AG10803 (cell line): ENCODE results near the gene CYLD.

Source experiments
- DNase-seq: peaks from one replicate; pipeline ENCODE4 v3.0.0; 2010; ENCODE audit warnings: low read depth
- H3K4me3 ChIP-seq: 2 replicates; pipeline ENCODE4 v1.5.1; 2011; ENCODE audit warnings: mild to moderate bottlenecking, low read length, control low read depth
- CTCF ChIP-seq: conservative IDR thresholded peaks from 2 replicates; pipeline ENCODE4 v1.5.1; 2011; ENCODE audit warnings: mild to moderate bottlenecking, low read length, control low read depth, inconsistent platforms

The CYLD gene

GRCh38 chr16:50705436-50706110 is 36.3 kb upstream of the CYLD start:
- DNase-seq = no peak
- H3K4me3 ChIP-seq = no peak overlapping the region
- no peak for TF ChIP-seq CTCF

GRCh38 chr16:50706250-50706649 is 35.6 kb upstream of the CYLD start:
- TF ChIP-seq CTCF = no peak
- DNase-seq = no peak
- no peak overlapping the region for H3K4me3 ChIP-seq

GRCh38 chr16:50708373-50709060 is 33.4 kb upstream of the CYLD start:
- DNase-seq = no peak
- no peak overlapping the region for H3K4me3 ChIP-seq
- no peak for TF ChIP-seq CTCF

GRCh38 chr16:50709061-50709684 is 32.7 kb upstream of the CYLD start:
- no peak overlapping the region for H3K4me3 ChIP-seq
- TF ChIP-seq CTCF = no peak
- no peak for DNase-seq

GRCh38 chr16:50709980-50710379 is 31.9 kb upstream of the CYLD start:
- H3K4me3 ChIP-seq = no peak overlapping the region
- TF ChIP-seq CTCF = no peak
- DNase-seq = no peak

GRCh38 chr16:50711040-50711439 is 30.8 kb upstream of the CYLD start:
- no peak overlapping the region for H3K4me3 ChIP-seq
- TF ChIP-seq CTCF = no peak
- no peak for DNase-seq
